ENCODE results near the gene BAAT.

BAAT gene

GRCh38 chr9:101323129-101323528, 61.7 kb downstream of the BAAT start:
- no peak for ATAC-seq (replicated peaks; ENCODE audit: extremely low read depth, poor library complexity, severe bottlenecking)
- Mint-ChIP-seq H3K4me1 (no peaks in the 10 kb centered on the region), H3K27ac (ENCODE audit: low read depth) (no peak overlapping the region), H3K9me3 (peaks cover 7% of the 10 kb centered on the region), H3K36me3 (ENCODE audit: insufficient read depth) (no peaks in the 10 kb centered on the region), H3K27me3 (peaks cover 42% of the 10 kb centered on the region), H3K4me3 (no peak overlapping the region)
- DNase-seq (ENCODE audit: low spot score in 2 of 2) = no peak

DNA sequence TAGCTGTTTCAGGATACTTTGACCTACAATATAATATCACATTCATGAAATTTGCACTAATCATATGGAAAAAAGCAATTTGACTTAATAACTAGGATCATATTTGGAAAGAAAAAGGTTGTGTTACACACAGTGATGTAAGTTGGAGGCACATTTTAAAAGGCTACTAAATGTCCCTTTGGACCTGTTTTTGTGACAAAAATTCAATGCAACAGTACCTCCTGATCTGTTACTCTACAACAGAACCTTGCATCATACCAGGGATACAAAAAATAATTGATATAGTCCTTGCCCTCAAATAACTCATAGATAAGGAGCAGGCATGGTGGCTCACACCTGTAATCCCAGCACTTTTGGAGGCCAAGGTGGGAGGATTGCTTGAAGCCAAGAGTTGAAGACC, 67.1 kb downstream of the BAAT start:
- no peaks in the 10 kb centered on the region for H3K4me1 Mint-ChIP-seq
- H3K4me3 Mint-ChIP-seq = no peak overlapping the region
- H3K27ac Mint-ChIP-seq (ENCODE audit: low read depth) = no peak overlapping the region
- DNase-seq (ENCODE audit: low spot score in 2 of 2) = no peak
- no peaks in the 10 kb centered on the region for H3K36me3 Mint-ChIP-seq (ENCODE audit: insufficient read depth)
- no peaks in the 10 kb centered on the region for H3K9me3 Mint-ChIP-seq
- H3K27me3 Mint-ChIP-seq = peaks cover 28% of the 10 kb centered on the region
- no peak for ATAC-seq (replicated peaks; ENCODE audit: extremely low read depth, poor library complexity, severe bottlenecking)

DNA sequence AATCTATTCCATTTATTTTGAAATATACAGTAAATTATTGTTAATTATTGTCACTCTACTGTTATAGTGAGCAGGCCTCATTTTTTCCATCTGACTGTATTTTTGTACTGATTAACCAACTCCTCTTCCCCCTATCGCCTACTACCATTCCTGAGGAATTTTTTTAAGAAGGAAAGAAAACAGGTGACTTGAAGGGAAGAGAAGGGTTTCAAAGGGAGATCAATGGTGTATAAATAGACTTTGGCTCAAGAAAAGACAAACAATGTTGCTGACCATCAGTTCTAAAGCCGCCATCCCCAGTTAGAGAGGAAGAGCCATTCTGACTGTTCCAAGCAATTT, 69.7 kb downstream of the BAAT start:
- ATAC-seq (replicated peaks; ENCODE audit: extremely low read depth, poor library complexity, severe bottlenecking) (no peak), DNase-seq (ENCODE audit: low spot score in 2 of 2) (no peak)
- Mint-ChIP-seq H3K36me3 (ENCODE audit: insufficient read depth) (no peaks in the 10 kb centered on the region), H3K4me3 (no peak overlapping the region), H3K27me3 (peaks cover 15% of the 10 kb centered on the region), H3K9me3 (no peaks in the 10 kb centered on the region), H3K4me1 (no peaks in the 10 kb centered on the region), H3K27ac (ENCODE audit: low read depth) (no peak overlapping the region)

- ATAC-seq (replicated peaks; ENCODE audit: extremely low read depth, poor library complexity, severe bottlenecking) = no peak
- Mint-ChIP-seq H3K27ac (ENCODE audit: low read depth) (no peak overlapping the region), H3K27me3 (peaks cover 16% of the 10 kb centered on the region), H3K4me3 (no peak overlapping the region), H3K36me3 (ENCODE audit: insufficient read depth) (no peaks in the 10 kb centered on the region), H3K9me3 (no peaks in the 10 kb centered on the region), H3K4me1 (no peaks in the 10 kb centered on the region)
- DNase-seq (ENCODE audit: low spot score in 2 of 2) = no peak
Observed at GRCh38 chr9:101312661-101313060, 72.1 kb downstream of the BAAT start.

GRCh38 chr9:101311758-101312420, 72.9 kb downstream of the BAAT start:
- H3K27me3 Mint-ChIP-seq = peaks cover 16% of the 10 kb centered on the region
- ATAC-seq (replicated peaks; ENCODE audit: extremely low read depth, poor library complexity, severe bottlenecking) = no peak
- no peak overlapping the region for H3K27ac Mint-ChIP-seq (ENCODE audit: low read depth)
- no peak overlapping the region for H3K4me3 Mint-ChIP-seq
- H3K4me1 Mint-ChIP-seq = no peaks in the 10 kb centered on the region
- no peaks in the 10 kb centered on the region for H3K36me3 Mint-ChIP-seq (ENCODE audit: insufficient read depth)
- no peak for DNase-seq (ENCODE audit: low spot score in 2 of 2)
- no peaks in the 10 kb centered on the region for H3K9me3 Mint-ChIP-seq

GRCh38 chr9:101311191-101311590, 73.6 kb downstream of the BAAT start:
- Mint-ChIP-seq H3K27ac (ENCODE audit: low read depth) (no peak overlapping the region), H3K4me1 (no peaks in the 10 kb centered on the region), H3K4me3 (no peak overlapping the region), H3K36me3 (ENCODE audit: insufficient read depth) (no peaks in the 10 kb centered on the region), H3K9me3 (no peaks in the 10 kb centered on the region), H3K27me3 (peaks cover 21% of the 10 kb centered on the region)
- no peak for DNase-seq (ENCODE audit: low spot score in 2 of 2)
- no peak for ATAC-seq (replicated peaks; ENCODE audit: extremely low read depth, poor library complexity, severe bottlenecking)
